Left lung (tissue), 10 donors: Measurements from ENCODE around the gene BAG1. TPM values are rescaled to one million over a fixed set of nuclear protein-coding genes. Genes with fewer than 3 reads are reported as not detected.

Source experiments
- ATAC-seq: fragments of 200-7000 bp; cut with Tn5 transposase; one replicate; pipeline ENCODE4 v1.9.1; 2020; ENCODE audit warnings: moderate library complexity
- DNase-seq, 4 donors: peaks; one replicate each; pipeline ENCODE4 v3.0.0-alpha.2; 2013 to 2020
- H3K27ac ChIP-seq, 2 donors: fragments of 200-600 bp; sonication (generic) in 1 of 2; one replicate each; pipeline versions ENCODE4 v1.5.0 to v1.8.0; 2020 to 2021
- H3K27me3 ChIP-seq, 2 donors: fragments of 200-600 bp; sonication (generic) in 1 of 2; one replicate each; pipeline versions ENCODE4 v1.5.0 to v1.8.0; 2020 to 2021
- H3K36me3 ChIP-seq, 2 donors: fragments of 200-600 bp; sonication (generic) in 1 of 2; one replicate each; pipeline versions ENCODE4 v1.5.0 to v1.8.0; 2020 to 2021
- H3K4me1 ChIP-seq, 2 donors: fragments of 200-600 bp; one replicate each; pipeline ENCODE4 v1.8.0; 2021
- H3K4me3 ChIP-seq, 2 donors: fragments of 200-600 bp; sonication (generic) in 1 of 2; one replicate each; pipeline versions ENCODE4 v1.5.0 to v1.8.0; 2020 to 2021; ENCODE audit warnings: mild to moderate bottlenecking in 1 of 2
- H3K9me3 ChIP-seq, 2 donors: fragments of 200-600 bp; sonication (generic) in 1 of 2; one replicate each; pipeline versions ENCODE4 v1.5.0 to v1.8.0; 2020 to 2021
- intact Hi-C, 2 donors: fragments of 100-400 bp; cut with DNase I; formaldehyde crosslinking; loops; one replicate each; pipeline versions ENCODE4 v1.11.2 to v1.14.2; 2022
- polyA plus RNA-seq, 6 donors: library from polyadenylated mRNA; unstranded; fragments of 120-200 nt; gene quantifications; one replicate each; pipeline ENCODE4 v1.2.1, GENCODE V29; 2013; ENCODE audit not compliant: insufficient read length in 6 of 6
- total RNA-seq, 2 donors: library from RNA; stranded (reverse); fragmentation: NEBNext Ultra II Directional; extraction: Animal tissue kit (Norgen Biotek cat#: 25700); gene quantifications; one replicate each; pipeline ENCODE4 v1.2.1, GENCODE V29; 2021
- TF ChIP-seq, protein P1 (sequence below), 2 donors: fragments of 200-600 bp; sonication (generic) in 1 of 2; IDR thresholded peaks; one replicate each; pipeline versions ENCODE4 v1.5.0 to v1.8.0; 2021; ENCODE audit warnings: antibody characterized with exemption in 2 of 2
- donor health status: DM: no; HTN: yes; CAD: no.
- donor health status: DM: no; HTN: no; CAD: no.

The BAG1 gene
- total and polyA plus RNA-seq, 8 donors = 52.3 to 111 (median 58.1) TPM

- DNase-seq (peak in 2 of 4 donors; percentile 73 to 84), ATAC-seq (peak; percentile 77)
- Histone ChIP-seq H3K4me3 (no peak overlapping the region), H3K36me3 (no peaks in the 10 kb centered on the region), H3K27me3 (no peaks in the 10 kb centered on the region), H3K4me1 (no peaks in the 10 kb centered on the region), H3K27ac (peak overlapping the region; percentile 41 to 60), H3K9me3 (no peaks in the 10 kb centered on the region)
- intact Hi-C loops = no loop called here
- TF ChIP-seq, protein P1, sequence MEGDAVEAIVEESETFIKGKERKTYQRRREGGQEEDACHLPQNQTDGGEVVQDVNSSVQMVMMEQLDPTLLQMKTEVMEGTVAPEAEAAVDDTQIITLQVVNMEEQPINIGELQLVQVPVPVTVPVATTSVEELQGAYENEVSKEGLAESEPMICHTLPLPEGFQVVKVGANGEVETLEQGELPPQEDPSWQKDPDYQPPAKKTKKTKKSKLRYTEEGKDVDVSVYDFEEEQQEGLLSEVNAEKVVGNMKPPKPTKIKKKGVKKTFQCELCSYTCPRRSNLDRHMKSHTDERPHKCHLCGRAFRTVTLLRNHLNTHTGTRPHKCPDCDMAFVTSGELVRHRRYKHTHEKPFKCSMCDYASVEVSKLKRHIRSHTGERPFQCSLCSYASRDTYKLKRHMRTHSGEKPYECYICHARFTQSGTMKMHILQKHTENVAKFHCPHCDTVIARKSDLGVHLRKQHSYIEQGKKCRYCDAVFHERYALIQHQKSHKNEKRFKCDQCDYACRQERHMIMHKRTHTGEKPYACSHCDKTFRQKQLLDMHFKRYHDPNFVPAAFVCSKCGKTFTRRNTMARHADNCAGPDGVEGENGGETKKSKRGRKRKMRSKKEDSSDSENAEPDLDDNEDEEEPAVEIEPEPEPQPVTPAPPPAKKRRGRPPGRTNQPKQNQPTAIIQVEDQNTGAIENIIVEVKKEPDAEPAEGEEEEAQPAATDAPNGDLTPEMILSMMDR (IDR thresholded peaks at IDR 0.05) = no peak
Observed at GRCh38 chr9:33233626-33234342, 30.7 kb downstream of the BAG1 start.

- Histone ChIP-seq H3K4me3 (no peak overlapping the region), H3K27ac (no peak overlapping the region), H3K36me3 (no peaks in the 10 kb centered on the region), H3K27me3 (no peaks in the 10 kb centered on the region), H3K9me3 (no peaks in the 10 kb centered on the region), H3K4me1 (no peaks in the 10 kb centered on the region)
- ATAC-seq (no peak), DNase-seq (no peak)
- intact Hi-C loops = no loop called here
- TF ChIP-seq, protein P1 (IDR thresholded peaks at IDR 0.05) = no peak
Observed at GRCh38 chr9:33232815-33233214, 31.7 kb downstream of the BAG1 start.

DNA sequence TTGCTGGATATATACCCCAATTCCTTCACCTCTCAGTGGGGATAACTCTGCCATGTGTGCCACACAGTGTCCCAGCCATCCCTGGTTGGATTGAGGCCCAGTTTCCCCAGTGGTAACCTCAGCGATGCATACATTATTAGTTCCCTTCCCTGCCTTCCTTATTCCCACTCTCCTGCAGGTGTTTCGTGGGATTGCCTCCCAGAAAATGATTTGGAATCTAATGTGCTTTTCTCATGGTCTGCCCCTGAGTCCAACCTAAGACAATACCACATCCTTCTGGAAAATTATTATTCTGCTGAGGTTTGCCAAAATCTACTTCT lies 32.9 kb downstream of the BAG1 start:
- ATAC-seq = no peak
- intact Hi-C loops = no loop called here

DNA sequence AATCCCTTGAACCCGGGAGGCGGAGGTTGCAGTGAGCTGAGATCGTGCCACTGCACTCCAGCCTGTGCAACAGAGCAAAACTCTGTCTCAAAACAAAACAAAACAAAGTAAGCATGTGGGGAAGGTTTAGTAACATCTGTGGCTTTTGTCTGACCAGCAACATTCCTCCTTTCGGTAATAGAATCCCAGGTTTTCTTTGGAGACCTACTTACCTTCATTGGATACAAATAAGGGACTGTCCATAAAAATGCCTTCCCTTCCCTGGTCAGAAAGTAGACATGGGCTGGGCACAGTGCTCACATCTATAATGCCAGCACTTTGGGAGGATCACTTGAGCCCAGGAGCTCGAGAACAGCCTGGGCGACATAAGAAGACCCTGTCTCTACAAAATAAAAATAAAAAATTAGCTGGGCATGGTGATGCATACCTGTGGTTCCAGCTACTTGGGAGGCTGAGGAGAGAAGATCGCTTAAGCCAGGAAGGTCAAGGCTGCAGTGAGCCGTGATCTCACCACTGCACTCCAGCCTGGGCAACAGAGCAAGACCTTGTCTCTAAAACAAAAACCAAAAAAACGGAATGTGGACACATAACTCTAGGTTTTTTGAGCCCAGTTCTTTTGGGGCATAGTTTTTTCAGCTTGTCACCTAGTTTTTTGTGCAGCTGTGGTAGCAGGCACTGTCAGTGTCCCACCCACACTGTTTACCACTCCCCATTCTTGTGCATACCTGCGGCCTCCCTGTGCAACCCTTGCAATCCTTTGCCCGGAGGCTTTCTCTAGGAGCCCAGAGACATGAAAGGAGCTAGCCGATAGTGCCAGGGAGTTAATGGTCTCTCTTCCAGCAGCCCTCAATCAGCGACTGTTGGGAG lies 33.5 kb downstream of the BAG1 start:
- Histone ChIP-seq H3K27ac (no peak overlapping the region), H3K27me3 (no peaks in the 10 kb centered on the region), H3K36me3 (no peaks in the 10 kb centered on the region), H3K4me3 (no peak overlapping the region), H3K4me1 (peaks cover 0 to 15% of the 10 kb centered on the region in 2 donors), H3K9me3 (no peaks in the 10 kb centered on the region)
- intact Hi-C loops = no loop called here
- TF ChIP-seq, protein P1 (IDR thresholded peaks at IDR 0.05) = no peak
- ATAC-seq (no peak), DNase-seq (no peak)

More for the DNA sequence above, 32.9 kb downstream of the BAG1 start:
- Histone ChIP-seq H3K4me3 (no peak overlapping the region), H3K9me3 (no peaks in the 10 kb centered on the region), H3K27ac (no peak overlapping the region), H3K4me1 (peaks cover 0 to 10% of the 10 kb centered on the region in 2 donors), H3K27me3 (no peaks in the 10 kb centered on the region), H3K36me3 (no peaks in the 10 kb centered on the region)
- TF ChIP-seq, protein P1 (IDR thresholded peaks at IDR 0.05) = no peak
- DNase-seq = no peak
